NCI-H345 (cell line): ENCODE measurements around the gene GRK6.
A peak's percentile ranks its signal among the peaks of the same experiment; 100 is the strongest.

Experiments used
- DNase-seq: peaks from one replicate; lab custom pipeline; 2025; lab: John Stamatoyannopoulos, UW

GRK6 gene

GRCh38 chr5:177426566-177427210 lies at the start of gene GRK6:
TSS of gene GRK6 (plus strand) at chr5:177426676. CDS start at chr5:177426846, 170 bp downstream.
- peak; percentile 54 for DNase-seq

- no peak for DNase-seq
These were observed 48.4 kb upstream of the GRK6 start for GRCh38 chr5:177377851-177378776.

- no peak for DNase-seq
These were observed 47.3 kb upstream of the GRK6 start for GRCh38 chr5:177378884-177379883.

GRCh38 chr5:177380805-177381126 lies 45.7 kb upstream of the GRK6 start:
- no peak for DNase-seq

GRCh38 chr5:177382423-177383029 lies 44.0 kb upstream of the GRK6 start:
- no peak for DNase-seq

GRCh38 chr5:177383181-177383580 lies 43.3 kb upstream of the GRK6 start:
- DNase-seq, result no peak

- DNase-seq, result no peak
These were observed 42.3 kb upstream of the GRK6 start, which contains the start of gene SLC34A1 for GRCh38 chr5:177384134-177384533. TSS of gene SLC34A1 (plus strand) at chr5:177384434. CDS start at chr5:177385742, 1,308 bp downstream.

GRCh38 chr5:177385720-177386119 lies 40.8 kb upstream of the GRK6 start:
- no peak for DNase-seq

GRCh38 chr5:177386542-177386941 lies 39.9 kb upstream of the GRK6 start:
- no peak for DNase-seq

- DNase-seq, result no peak
These were observed 39.1 kb upstream of the GRK6 start for GRCh38 chr5:177387405-177387804.

- DNase-seq, result no peak
These were observed 37.9 kb upstream of the GRK6 start for GRCh38 chr5:177388521-177389052.

GRCh38 chr5:177389241-177390169 lies 37.0 kb upstream of the GRK6 start:
- DNase-seq, result no peak

GRCh38 chr5:177390363-177391300 lies 35.8 kb upstream of the GRK6 start:
- peak; percentile 89 for DNase-seq

- peak; percentile 23 for DNase-seq
These were observed 33.7 kb upstream of the GRK6 start for GRCh38 chr5:177392765-177393164.

GRCh38 chr5:177393206-177393765 lies 33.2 kb upstream of the GRK6 start:
- no peak for DNase-seq

- no peak for DNase-seq
These were observed 32.5 kb upstream of the GRK6 start for GRCh38 chr5:177393990-177394389.

- DNase-seq, result no peak
These were observed 30.4 kb upstream of the GRK6 start for GRCh38 chr5:177396078-177396477.

- no peak for DNase-seq
These were observed 29.7 kb upstream of the GRK6 start for GRCh38 chr5:177396807-177397206.
